Stimulated activated CD4-positive, alpha-beta T cell treated with anti-CD3 and anti-CD28 coated beads, Interleukin-15, amount 100 ng/mL, for 48 hours (primary cell): Measurements from ENCODE around the gene TMEM187.
"Not testable (repeated sequence)": the region's sequence is repeated elsewhere in the genome, so short reads cannot be mapped to it uniquely, and the experiment has no call there.

Experiments
- DNase-seq, 2 donors: peaks; one replicate each; pipeline ENCODE4 v3.0.0-alpha.2; 2020; ENCODE audit warnings: low read depth in 2 of 2

TMEM187 gene

GRCh38 chrX:153971450-153972367, 845 bp upstream of the TMEM187 start, which contains the start of gene HCFC1:
TSS of gene HCFC1 (minus strand) at chrX:153971818. CDS start at chrX:153970840, 978 bp downstream.
- peak; percentile 84 to 93 for DNase-seq

- DNase-seq: no peak
Measured at GRCh38 chrX:153973127-153974002, 811 bp downstream of the TMEM187 start.

GRCh38 chrX:153974003-153974725, 1.6 kb downstream of the TMEM187 start:
- DNase-seq: no peak

- no peak for DNase-seq
Measured at GRCh38 chrX:153974726-153975286, 2.3 kb downstream of the TMEM187 start.

- not testable (repeated sequence) for DNase-seq
Measured at GRCh38 chrX:153980394-153980793, 7.8 kb downstream of the TMEM187 start.

- DNase-seq: no peak
Measured at GRCh38 chrX:153981231-153981630, 8.7 kb downstream of the TMEM187 start.

GRCh38 chrX:153981771-153982533, 9.4 kb downstream of the TMEM187 start:
- DNase-seq: peak in 1 of 2 donors; percentile 64

- no peak for DNase-seq
Measured at GRCh38 chrX:153983321-153983801, 10.8 kb downstream of the TMEM187 start.

- no peak for DNase-seq
Measured at GRCh38 chrX:153984351-153985178, 12.0 kb downstream of the TMEM187 start.

GRCh38 chrX:153988493-153988892, 15.9 kb downstream of the TMEM187 start:
- no peak for DNase-seq

GRCh38 chrX:153989973-153990655, 17.6 kb downstream of the TMEM187 start:
- no peak for DNase-seq

- no peak for DNase-seq
Measured at GRCh38 chrX:153991013-153991580, 18.5 kb downstream of the TMEM187 start.

GRCh38 chrX:153992180-153992579, 19.6 kb downstream of the TMEM187 start:
- DNase-seq: no peak

GRCh38 chrX:153993079-153993478, 20.5 kb downstream of the TMEM187 start:
- no peak for DNase-seq

GRCh38 chrX:153993978-153994377, 21.4 kb downstream of the TMEM187 start:
- DNase-seq: no peak

GRCh38 chrX:153994398-153994797, 21.8 kb downstream of the TMEM187 start:
- not testable (repeated sequence) for DNase-seq

- DNase-seq: no peak
Measured at GRCh38 chrX:153995504-153995903, 22.9 kb downstream of the TMEM187 start.

- DNase-seq: no peak
Measured at GRCh38 chrX:153999359-154000037, 26.9 kb downstream of the TMEM187 start.
